NB4 (cell line): ENCODE results near the gene METAP2.
"Not testable (repeated sequence)": the region's sequence is repeated elsewhere in the genome, so short reads cannot be mapped to it uniquely, and the experiment has no call there.

Source experiments
- DNase-seq: peaks from one replicate; pipeline ENCODE4 v3.0.0; 2010; ENCODE audit warnings: low read depth
- H3K4me3 ChIP-seq: one replicate; pipeline ENCODE4 v1.5.1; 2011; ENCODE audit warnings: mild to moderate bottlenecking, low read depth, low read length, moderate library complexity
- CTCF ChIP-seq: IDR thresholded peaks from one replicate; pipeline ENCODE4 v1.5.1; 2012; ENCODE audit warnings: low read depth, low read length
- MAX ChIP-seq: IDR thresholded peaks from 2 replicates; pipeline ENCODE4 v1.6.1; 2011; ENCODE audit warnings: low read depth, low read length
- MYC ChIP-seq: IDR thresholded peaks from 2 replicates; pipeline ENCODE4 v1.6.1; 2011; ENCODE audit warnings: low read depth, low read length
- POLR2A ChIP-seq: IDR thresholded peaks from 2 replicates; pipeline ENCODE4 v1.6.1; 2011; ENCODE audit warnings: mild to moderate bottlenecking; ENCODE audit not compliant: insufficient read length; ENCODE audit errors: extremely low read depth

The METAP2 gene

GRCh38 chr12:95457605-95458004, 16.3 kb upstream of the METAP2 start:
- not testable (repeated sequence) for H3K4me3 ChIP-seq
- peak; percentile 20 for DNase-seq

- no peak overlapping the region for H3K4me3 ChIP-seq
- no peak for DNase-seq
- TF ChIP-seq MAX: no peak
- TF ChIP-seq CTCF: no peak
- no peak for TF ChIP-seq MYC
- no peak for TF ChIP-seq POLR2A
Observed at GRCh38 chr12:95458761-95459160, 15.2 kb upstream of the METAP2 start.

GRCh38 chr12:95459310-95459709, 14.6 kb upstream of the METAP2 start:
- DNase-seq: no peak
- TF ChIP-seq CTCF: no peak
- TF ChIP-seq MYC: no peak
- no peak for TF ChIP-seq POLR2A
- TF ChIP-seq MAX: no peak
- no peak overlapping the region for H3K4me3 ChIP-seq

- no peak for DNase-seq
- no peak overlapping the region for H3K4me3 ChIP-seq
- TF ChIP-seq MAX (no peak), POLR2A (no peak), CTCF (no peak), MYC (no peak)
Observed at GRCh38 chr12:95460105-95460504, 13.8 kb upstream of the METAP2 start.

- DNase-seq: no peak
- no peak overlapping the region for H3K4me3 ChIP-seq
- no peak for TF ChIP-seq POLR2A
- TF ChIP-seq CTCF: no peak
- no peak for TF ChIP-seq MAX
- no peak for TF ChIP-seq MYC
Observed at GRCh38 chr12:95460896-95461295, 13.1 kb upstream of the METAP2 start.

- no peak overlapping the region for H3K4me3 ChIP-seq
- no peak for DNase-seq
- TF ChIP-seq CTCF (no peak), POLR2A (no peak), MYC (no peak), MAX (no peak)
Observed at GRCh38 chr12:95462081-95462480, 11.9 kb upstream of the METAP2 start.
